Transverse colon (tissue), 4 donors: ENCODE results near the gene OR2V1. TPM values are rescaled to one million over a fixed set of nuclear protein-coding genes. Genes with fewer than 3 reads are reported as not detected.
A peak's percentile ranks its signal among the peaks of the same experiment; 100 is the strongest.
"Not testable (repeated sequence)": the region's sequence is repeated elsewhere in the genome, so short reads cannot be mapped to it uniquely, and the experiment has no call there.

Source experiments
- DNase-seq: peaks from one replicate; pipeline ENCODE4 v3.0.0-alpha.2; 2019
- H3K27ac ChIP-seq, 4 donors: fragments of 200-600 bp; sonication (generic); 2 replicates each; pipeline ENCODE4 v1.5.1; 2016 to 2018; ENCODE audit warnings: inconsistent platforms in 4 of 4
- H3K27me3 ChIP-seq: fragments of 200-600 bp; sonication (generic); 2 replicates; pipeline ENCODE4 v1.5.1; 2017; ENCODE audit warnings: inconsistent platforms
- H3K36me3 ChIP-seq, 4 donors: fragments of 200-600 bp; sonication (generic); 2 replicates each; pipeline ENCODE4 v1.5.1; 2017 to 2019; ENCODE audit warnings: inconsistent platforms in 4 of 4
- H3K4me1 ChIP-seq, 4 donors: fragments of 200-600 bp; sonication (generic); 2 replicates each; pipeline ENCODE4 v1.5.1; 2017 to 2020; ENCODE audit warnings: inconsistent platforms in 4 of 4
- H3K4me3 ChIP-seq, 4 donors: fragments of 200-600 bp; sonication (generic); 1 replicate in 1 of 4; 2 replicates in 3 of 4; pipeline versions ENCODE4 v1.5.1 to v1.6.1; 2017 to 2019; ENCODE audit warnings: inconsistent platforms in 4 of 4
- H3K9me3 ChIP-seq, 2 donors: fragments of 200-600 bp; sonication (generic); 2 replicates each; pipeline ENCODE4 v1.5.1; 2017 to 2019; ENCODE audit warnings: inconsistent platforms in 2 of 2
- CTCF ChIP-seq, 5 experiments: fragments of 200-600 bp in 3 of 5; fragments of 450-650 bp in 2 of 5; sonication (generic) in 3 of 5; IDR thresholded peaks; 1 replicate in 2 of 5; 2 replicates in 3 of 5; pipeline ENCODE4 v1.5.1; 2016 to 2017; ENCODE audit warnings: antibody characterized with exemption in 5 of 5, inconsistent platforms in 3 of 5, mild to moderate bottlenecking in 2 of 5, moderate library complexity in 1 of 5
- EP300 ChIP-seq: sonication (generic); formaldehyde crosslinking; IDR thresholded peaks from one replicate; pipeline ENCODE4 v1.6.1; 2017; ENCODE audit warnings: antibody characterized with exemption, low read depth
- POLR2A ChIP-seq: fragments of 450-650 bp; IDR thresholded peaks from one replicate; pipeline ENCODE4 v1.6.1; 2016; ENCODE audit warnings: antibody characterized with exemption, mild to moderate bottlenecking, moderate library complexity
- POLR2AphosphoS5 ChIP-seq, 3 donors: sonication (generic); formaldehyde crosslinking; IDR thresholded peaks; one replicate each; pipeline ENCODE4 v1.6.1; 2016; ENCODE audit warnings: antibody characterized with exemption in 3 of 3
- WGBS, 2 donors: methylation state at CpG; one replicate each; pipeline ENCODE4 v1.1.5; 2018; ENCODE audit warnings: low coverage in 1 of 2; 5-methylcytosine and 5-hydroxymethylcytosine counted together
- in situ Hi-C, 4 donors: fragments of 200-750 bp; cut with MboI; loops; one replicate each; pipeline versions ENCODE4 v1.15.0 to v1.15.1; 2017; ENCODE audit warnings: low sequenced_read_pairs in 3 of 4, low pct_ligation_motif_present in 1 of 4, low pct_unique_long_range_greater_than_20kb in 1 of 4
- intact Hi-C: fragments of 100-400 bp; cut with DNase I; formaldehyde crosslinking; loops from one replicate; pipeline ENCODE4 v1.15.1; 2023; ENCODE audit warnings: low total_unique reads
- total RNA-seq, 4 donors: library from RNA; depleted of rRNA; stranded (reverse); fragments of >200 nt; gene quantifications; one replicate each; pipeline ENCODE4 v1.1.0, GENCODE V29; 2016

The OR2V1 gene
- total RNA-seq, 4 donors from 2014 or later: not detected

- H3K4me1 ChIP-seq, H3K4me3 ChIP-seq, DNase-seq, H3K9me3 ChIP-seq, in situ Hi-C loops, intact Hi-C loops, H3K36me3 ChIP-seq, H3K27ac ChIP-seq: not testable (repeated sequence)
- WGBS, 2 donors: 90% methylated on average over 3 of the region's 3 CpGs; no CpG with 5 or more reads in 1 of the 2 donors
- H3K27me3 ChIP-seq: peaks cover 46% of the 10 kb centered on the region
Measured at GRCh38 chr5:181095162-181095561, 35.8 kb downstream of the OR2V1 start.

- DNase-seq: no peak
- in situ Hi-C loops (no loop called here), intact Hi-C loops (no loop called here)
- H3K36me3 ChIP-seq: no peaks in the 10 kb centered on the region
- peaks cover 28% of the 10 kb centered on the region for H3K27me3 ChIP-seq
- no peaks in the 10 kb centered on the region for H3K9me3 ChIP-seq
- no peaks in the 10 kb centered on the region for H3K4me1 ChIP-seq
- TF ChIP-seq EP300 (no peak), POLR2A (no peak), POLR2AphosphoS5 (IDR thresholded peaks at IDR 0.05) (no peak), CTCF (IDR thresholded peaks at IDR 0.05) (no peak)
- H3K4me3 ChIP-seq: no peak overlapping the region
- WGBS, 2 donors: 45% methylated on average over 7 of the region's 7 CpGs; no CpG with 5 or more reads in 1 of the 2 donors
- H3K27ac ChIP-seq: no peak overlapping the region
Measured at GRCh38 chr5:181092428-181092827, 38.5 kb downstream of the OR2V1 start.

- in situ Hi-C loops: no loop called here
Measured at GRCh38 chr5:181088289-181088688, 42.7 kb downstream of the OR2V1 start.

GRCh38 chr5:181087309-181087708 is 43.7 kb downstream of the OR2V1 start:
- H3K9me3 ChIP-seq: no peaks in the 10 kb centered on the region
- TF ChIP-seq CTCF (IDR thresholded peaks at IDR 0.05) (no peak), POLR2A (no peak), POLR2AphosphoS5 (IDR thresholded peaks at IDR 0.05) (no peak), EP300 (no peak)
- H3K4me3 ChIP-seq: no peak overlapping the region
- H3K27me3 ChIP-seq: peaks cover 43% of the 10 kb centered on the region
- DNase-seq: no peak
- H3K27ac ChIP-seq: no peak overlapping the region
- intact Hi-C loops: no loop called here
- in situ Hi-C loops: no loop called here
- no peaks in the 10 kb centered on the region for H3K4me1 ChIP-seq
- WGBS, 2 donors: 82% methylated on average over 10 of the region's 10 CpGs
- H3K36me3 ChIP-seq: no peaks in the 10 kb centered on the region

More at GRCh38 chr5:181088289-181088688, 42.7 kb downstream of the OR2V1 start:
- no peak for DNase-seq
- TF ChIP-seq POLR2A: no peak
- TF ChIP-seq CTCF (IDR thresholded peaks at IDR 0.05): peak in 2 of 5 experiments; percentile 15
- no peak for TF ChIP-seq EP300
- TF ChIP-seq POLR2AphosphoS5 (IDR thresholded peaks at IDR 0.05): no peak
- no peaks in the 10 kb centered on the region for H3K9me3 ChIP-seq
- peaks cover 43% of the 10 kb centered on the region for H3K27me3 ChIP-seq
- H3K4me1 ChIP-seq: no peaks in the 10 kb centered on the region
- WGBS, 2 donors: 50 to 67% methylated on average over 2 to 10 of the region's 10 CpGs
- H3K27ac ChIP-seq: no peak overlapping the region
- no peaks in the 10 kb centered on the region for H3K36me3 ChIP-seq
- intact Hi-C loops: no loop called here
- no peak overlapping the region for H3K4me3 ChIP-seq

GRCh38 chr5:181086884-181087205 is 44.1 kb downstream of the OR2V1 start:
- no peak overlapping the region for H3K4me3 ChIP-seq
- no peak overlapping the region for H3K27ac ChIP-seq
- no peak for DNase-seq
- H3K9me3 ChIP-seq: no peaks in the 10 kb centered on the region
- H3K27me3 ChIP-seq: peaks cover 43% of the 10 kb centered on the region
- WGBS, 2 donors: 65% methylated on average over 7 of the region's 7 CpGs; no CpG with 5 or more reads in 1 of the 2 donors
- no peak for TF ChIP-seq EP300
- TF ChIP-seq CTCF (IDR thresholded peaks at IDR 0.05): no peak
- TF ChIP-seq POLR2AphosphoS5 (IDR thresholded peaks at IDR 0.05): no peak
- no peak for TF ChIP-seq POLR2A
- H3K4me1 ChIP-seq: no peaks in the 10 kb centered on the region
- in situ Hi-C loops (no loop called here), intact Hi-C loops (no loop called here)
- no peaks in the 10 kb centered on the region for H3K36me3 ChIP-seq
